Stimulated activated CD8-positive, alpha-beta memory T cell treated with anti-CD3 and anti-CD28 coated beads, Interleukin-4, amount 100 ng/mL, for 24 hours (primary cell): Measurements from ENCODE around the gene TNNI3K.

Experiments used
- DNase-seq: peaks from one replicate; pipeline ENCODE4 v3.0.0-alpha.2; 2020; ENCODE audit warnings: low read depth

The TNNI3K gene

GRCh38 chr1:74392186-74392585, 157.0 kb downstream of the TNNI3K start:
- DNase-seq: no peak

- no peak for DNase-seq
These were observed 157.7 kb downstream of the TNNI3K start for GRCh38 chr1:74392840-74393239.

GRCh38 chr1:74395571-74395970, 160.4 kb downstream of the TNNI3K start:
- DNase-seq: no peak

- no peak for DNase-seq
These were observed 161.3 kb downstream of the TNNI3K start for GRCh38 chr1:74396462-74396861.

GRCh38 chr1:74396933-74397332, 161.7 kb downstream of the TNNI3K start:
- DNase-seq: no peak

- no peak for DNase-seq
These were observed 164.1 kb downstream of the TNNI3K start for GRCh38 chr1:74399249-74399648.

- DNase-seq: no peak
These were observed 167.7 kb downstream of the TNNI3K start for GRCh38 chr1:74402873-74403272.

- DNase-seq: no peak
These were observed 168.4 kb downstream of the TNNI3K start for GRCh38 chr1:74403606-74404005.

GRCh38 chr1:74406759-74407158, 171.6 kb downstream of the TNNI3K start:
- DNase-seq: no peak

GRCh38 chr1:74407902-74408301, 172.7 kb downstream of the TNNI3K start:
- no peak for DNase-seq

- DNase-seq: no peak
These were observed 177.1 kb downstream of the TNNI3K start for GRCh38 chr1:74412244-74412643.

GRCh38 chr1:74415935-74416334, 180.7 kb downstream of the TNNI3K start:
- DNase-seq: no peak

- DNase-seq: no peak
These were observed 184.4 kb downstream of the TNNI3K start for GRCh38 chr1:74419611-74420010.

- no peak for DNase-seq
These were observed 185.3 kb downstream of the TNNI3K start for GRCh38 chr1:74420467-74420866.

GRCh38 chr1:74422421-74423292, 187.5 kb downstream of the TNNI3K start:
- no peak for DNase-seq

- DNase-seq: no peak
These were observed 188.3 kb downstream of the TNNI3K start for GRCh38 chr1:74423471-74423870.

GRCh38 chr1:74425676-74426075, 190.5 kb downstream of the TNNI3K start:
- DNase-seq: no peak

- DNase-seq: no peak
These were observed 191.2 kb downstream of the TNNI3K start for GRCh38 chr1:74426208-74426937.

- no peak for DNase-seq
These were observed 192.5 kb downstream of the TNNI3K start for GRCh38 chr1:74427681-74428080.

- no peak for DNase-seq
These were observed 194.4 kb downstream of the TNNI3K start for GRCh38 chr1:74429580-74429979.

- no peak for DNase-seq
These were observed 195.3 kb downstream of the TNNI3K start for GRCh38 chr1:74430342-74430934.

- DNase-seq: no peak
These were observed 196.3 kb downstream of the TNNI3K start for GRCh38 chr1:74431531-74431930.

- no peak for DNase-seq
These were observed 197.1 kb downstream of the TNNI3K start for GRCh38 chr1:74432325-74432724.
